IMR-90 (cell line): ENCODE measurements around the gene CDC25B. TPM values are rescaled to one million over a fixed set of nuclear protein-coding genes. Genes with fewer than 3 reads are reported as not detected.

Source experiments
- ATAC-seq: fragments of 200-7000 bp; cut with Tn5 transposase; 2 replicates; pipeline ENCODE4 v1.9.1; 2020; ENCODE audit warnings: low read depth, mild to moderate bottlenecking, moderate library complexity
- BruUV-seq: library from RNA; stranded (reverse); fragments of 400-500 nt; replicated peaks from 2 replicates; lab custom pipeline; 2021; lab: Mats Ljungman, UMichigan
- CTCF ChIA-PET: fragments of 300-600 bp; formaldehyde crosslinking; extraction: SDS; loops from one replicate; lab custom pipeline; 2021; ENCODE audit warnings: antibody characterized with exemption; lab: Yijun Ruan, JAX
- POLR2A ChIA-PET: fragments of 300-600 bp; sonication (Branson Sonifier 250); formaldehyde crosslinking; loops from one replicate; lab custom pipeline; 2022; ENCODE audit warnings: antibody characterized with exemption; ENCODE audit not compliant: unreplicated experiment; lab: Charles Lee
- DNase-seq: peaks from one replicate; pipeline ENCODE4 v3.0.0; 2013
- H2AFZ ChIP-seq: replicated peaks from 2 replicates; pipeline ENCODE3; 2013; ENCODE audit warnings: low read length, mild to moderate bottlenecking; ENCODE audit not compliant: poor library complexity
- H2AK5ac ChIP-seq: 2 replicates; pipeline ENCODE4 v1.6.1; 2013; ENCODE audit warnings: low read depth, low read length, inconsistent platforms
- H2AK9ac ChIP-seq: replicated peaks from 2 replicates; pipeline ENCODE3; 2013; ENCODE audit warnings: mild to moderate bottlenecking, low read depth, low read length, moderate library complexity; ENCODE audit not compliant: poor library complexity
- H2BK120ac ChIP-seq: 2 replicates; pipeline ENCODE4 v1.6.1; 2013; ENCODE audit warnings: low read depth, low read length, inconsistent platforms
- H2BK15ac ChIP-seq: 3 replicates; pipeline ENCODE4 v1.6.1; 2013; ENCODE audit warnings: low read depth, low read length, inconsistent platforms
- H2BK20ac ChIP-seq: 2 replicates; pipeline ENCODE4 v1.6.1; 2013; ENCODE audit warnings: low read depth, mild to moderate bottlenecking, inconsistent platforms, low read length, moderate library complexity
- H2BK5ac ChIP-seq: 2 replicates; pipeline ENCODE4 v1.6.1; 2013; ENCODE audit warnings: mild to moderate bottlenecking, low read depth, low read length, inconsistent platforms; ENCODE audit not compliant: poor library complexity, severe bottlenecking
- H3K14ac ChIP-seq: replicated peaks from 2 replicates; pipeline ENCODE4 v1.6.1; 2013; ENCODE audit warnings: low read depth, low read length, inconsistent platforms
- H3K18ac ChIP-seq: 2 replicates; pipeline ENCODE4 v1.6.1; 2013; ENCODE audit warnings: low read depth, low read length, control low read depth
- H3K23ac ChIP-seq: 2 replicates; pipeline ENCODE4 v1.6.1; 2013; ENCODE audit warnings: low read depth, low read length, inconsistent platforms
- H3K27ac ChIP-seq: 2 replicates; pipeline ENCODE4 v1.5.1; 2013; ENCODE audit warnings: mild to moderate bottlenecking, control low read depth, low read length; ENCODE audit not compliant: insufficient read depth
- H3K27me3 ChIP-seq: 2 replicates; pipeline ENCODE4 v1.6.1; 2013; ENCODE audit warnings: low read length; ENCODE audit not compliant: control insufficient read depth, insufficient read depth
- H3K36me3 ChIP-seq: 2 replicates; pipeline ENCODE4 v1.6.1; 2013; ENCODE audit warnings: low read length, mixed read lengths; ENCODE audit not compliant: control insufficient read depth, insufficient read depth
- H3K4ac ChIP-seq: 2 replicates; pipeline ENCODE4 v1.6.1; 2013; ENCODE audit warnings: low read depth, low read length, inconsistent platforms
- H3K4me1 ChIP-seq: 2 replicates; pipeline ENCODE4 v1.6.1; 2013; ENCODE audit warnings: low read length, mixed read lengths; ENCODE audit not compliant: control insufficient read depth, insufficient read depth
- H3K4me2 ChIP-seq: 2 replicates; pipeline ENCODE4 v1.6.1; 2013; ENCODE audit warnings: low read depth, mild to moderate bottlenecking, control low read depth, low read length, moderate library complexity
- H3K4me3 ChIP-seq: 2 replicates; pipeline ENCODE4 v1.5.1; 2013; ENCODE audit warnings: low read depth, mild to moderate bottlenecking, control low read depth, low read length, moderate library complexity; ENCODE audit not compliant: insufficient read depth
- H3K56ac ChIP-seq: 2 replicates; pipeline ENCODE4 v1.6.1; 2013; ENCODE audit warnings: low read length, inconsistent platforms; ENCODE audit not compliant: insufficient read depth; ENCODE audit errors: extremely low read depth
- H3K79me1 ChIP-seq, 2 experiments: 2 replicates each; pipeline ENCODE4 v1.6.1; 2013; ENCODE audit warnings: low read length in 2 of 2, inconsistent platforms in 1 of 2, low read depth in 1 of 2
- H3K9ac ChIP-seq: 2 replicates; pipeline ENCODE4 v1.6.1; 2013; ENCODE audit warnings: low read depth, low read length, control low read depth
- H3K9me1 ChIP-seq: 2 replicates; pipeline ENCODE4 v1.6.1; 2013; ENCODE audit warnings: low read length, inconsistent platforms; ENCODE audit not compliant: insufficient read depth
- H3K9me3 ChIP-seq: 2 replicates; pipeline ENCODE4 v1.6.1; 2013; ENCODE audit warnings: low read length; ENCODE audit not compliant: control insufficient read depth, insufficient read depth
- H4K20me1 ChIP-seq: 2 replicates; pipeline ENCODE4 v1.6.1; 2013; ENCODE audit warnings: low read length, inconsistent platforms; ENCODE audit not compliant: insufficient read depth
- H4K5ac ChIP-seq: 2 replicates; pipeline ENCODE4 v1.6.1; 2013; ENCODE audit warnings: mild to moderate bottlenecking, low read depth, low read length, control low read depth
- H4K8ac ChIP-seq, 2 experiments: 2 replicates each; pipeline ENCODE4 v1.6.1; 2013; ENCODE audit warnings: low read depth in 2 of 2, low read length in 2 of 2, control low read depth in 1 of 2, inconsistent platforms in 1 of 2
- H4K91ac ChIP-seq: 2 replicates; pipeline ENCODE4 v1.6.1; 2013; ENCODE audit warnings: low read depth, low read length, inconsistent platforms; ENCODE audit not compliant: insufficient read depth
- BHLHE40 ChIP-seq: fragments of 150-350 bp; IDR thresholded peaks from 2 replicates; pipeline ENCODE4 v1.6.1; 2016; ENCODE audit warnings: mild to moderate bottlenecking, low read depth, low read length
- CEBPB ChIP-seq: IDR thresholded peaks from 2 replicates; pipeline ENCODE4 v1.6.1; 2012; ENCODE audit warnings: low read depth, low read length, improper control_type of control experiment
- CHD1 ChIP-seq: IDR thresholded peaks from 2 replicates; pipeline ENCODE4 v1.6.1; 2012; ENCODE audit warnings: low read depth, low read length, improper control_type of control experiment
- FOS ChIP-seq: fragments of 150-350 bp; IDR thresholded peaks from 2 replicates; pipeline ENCODE4 v1.6.1; 2016; ENCODE audit warnings: low read depth, low read length
- MAFK ChIP-seq: IDR thresholded peaks from 2 replicates; pipeline ENCODE4 v1.6.1; 2012; ENCODE audit warnings: low read depth, low read length, improper control_type of control experiment
- MAZ ChIP-seq: IDR thresholded peaks from 2 replicates; pipeline ENCODE4 v1.6.1; 2012; ENCODE audit warnings: low read depth, mild to moderate bottlenecking, low read length, improper control_type of control experiment, moderate library complexity, borderline replicate concordance
- MXI1 ChIP-seq: IDR thresholded peaks from 2 replicates; pipeline ENCODE4 v1.6.1; 2012; ENCODE audit warnings: low read depth, mild to moderate bottlenecking, low read length, moderate library complexity, borderline replicate concordance
- NFE2L2 ChIP-seq: fragments of 150-350 bp; IDR thresholded peaks from 2 replicates; pipeline ENCODE4 v1.6.1; 2016; ENCODE audit warnings: low read depth, mild to moderate bottlenecking, low read length
- POLR2A ChIP-seq: IDR thresholded peaks from 2 replicates; pipeline ENCODE4 v1.6.1; 2012; ENCODE audit warnings: mild to moderate bottlenecking, low read depth, low read length
- RAD21 ChIP-seq: IDR thresholded peaks from 2 replicates; pipeline ENCODE4 v1.6.1; 2012; ENCODE audit warnings: low read length, improper control_type of control experiment
- RCOR1 ChIP-seq: IDR thresholded peaks from 2 replicates; pipeline ENCODE4 v1.6.1; 2012; ENCODE audit warnings: mild to moderate bottlenecking, low read length, improper control_type of control experiment; ENCODE audit not compliant: insufficient replicate concordance
- RFX5 ChIP-seq: IDR thresholded peaks from 2 replicates; pipeline ENCODE4 v1.8.0; 2012; ENCODE audit warnings: low read depth, mild to moderate bottlenecking, low read length, moderate library complexity
- SMC3 ChIP-seq: fragments of 150-350 bp; IDR thresholded peaks from 2 replicates; pipeline ENCODE4 v1.6.1; 2016; ENCODE audit warnings: low read depth, mild to moderate bottlenecking, antibody characterized with exemption, low read length, moderate library complexity
- WGBS, 2 experiments: methylation state at CpG; one replicate each; pipeline versions ENCODE4 v1.1.5 to v1.1.7; 2013; ENCODE audit warnings: missing lambda C conversion rate in 2 of 2; ENCODE audit not compliant: insufficient read length in 1 of 2; ENCODE audit errors: extremely low coverage in 2 of 2; 5-methylcytosine and 5-hydroxymethylcytosine counted together
- dilution Hi-C: fragments of 300-500 bp; cut with HindIII; formaldehyde crosslinking; loops from one replicate; pipeline ENCODE4 v1.14.3; 2018; ENCODE audit warnings: low sequenced_read_pairs; ENCODE audit not compliant: unreplicated experiment
- in situ Hi-C: fragments of 300-500 bp; cut with MboI; formaldehyde crosslinking; loops from 3 replicates; pipeline ENCODE4 v1.14.3; 2019; ENCODE audit warnings: low sequenced_read_pairs, inconsistent platforms, mixed read lengths
- intact Hi-C: fragments of 100-400 bp; cut with micrococcal nuclease; formaldehyde crosslinking; loops from 2 replicates; pipeline ENCODE4 v1.10.0; 2022
- polyA plus RNA-seq, 3 experiments: library from polyadenylated mRNA; depleted of rRNA; stranded (reverse); fragments of >200 nt; gene quantifications; 2 replicates each; pipeline ENCODE4 v1.2.3, GENCODE V29; 2012; ENCODE audit warnings: low replicate concordance in 1 of 3
- total RNA-seq: library from RNA; depleted of rRNA; stranded (reverse); fragments of >200 nt; gene quantifications from 2 replicates; pipeline ENCODE4 v1.2.3, GENCODE V29; 2012
- TF ChIP-seq, protein P1 (sequence below): fragments of 150-350 bp; IDR thresholded peaks from 2 replicates; pipeline ENCODE4 v1.6.1; 2017; ENCODE audit warnings: mild to moderate bottlenecking, antibody characterized with exemption, low read length, low read depth
- TF ChIP-seq, protein P2 (sequence below): fragments of 150-350 bp; IDR thresholded peaks from 2 replicates; pipeline ENCODE4 v1.6.1; 2016; ENCODE audit warnings: low read depth, mild to moderate bottlenecking, low read length, moderate library complexity, borderline replicate concordance
- TF ChIP-seq, protein P3 (sequence below): conservative IDR thresholded peaks from 2 replicates; pipeline ENCODE4 v1.5.1; 2012; ENCODE audit warnings: mild to moderate bottlenecking, low read depth, low read length, improper control_type of control experiment

CDC25B gene
- total and polyA plus RNA-seq, 2 of the 4 experiments (the other 2 are of a cell fraction): 14.5 to 50.5 TPM

DNA sequence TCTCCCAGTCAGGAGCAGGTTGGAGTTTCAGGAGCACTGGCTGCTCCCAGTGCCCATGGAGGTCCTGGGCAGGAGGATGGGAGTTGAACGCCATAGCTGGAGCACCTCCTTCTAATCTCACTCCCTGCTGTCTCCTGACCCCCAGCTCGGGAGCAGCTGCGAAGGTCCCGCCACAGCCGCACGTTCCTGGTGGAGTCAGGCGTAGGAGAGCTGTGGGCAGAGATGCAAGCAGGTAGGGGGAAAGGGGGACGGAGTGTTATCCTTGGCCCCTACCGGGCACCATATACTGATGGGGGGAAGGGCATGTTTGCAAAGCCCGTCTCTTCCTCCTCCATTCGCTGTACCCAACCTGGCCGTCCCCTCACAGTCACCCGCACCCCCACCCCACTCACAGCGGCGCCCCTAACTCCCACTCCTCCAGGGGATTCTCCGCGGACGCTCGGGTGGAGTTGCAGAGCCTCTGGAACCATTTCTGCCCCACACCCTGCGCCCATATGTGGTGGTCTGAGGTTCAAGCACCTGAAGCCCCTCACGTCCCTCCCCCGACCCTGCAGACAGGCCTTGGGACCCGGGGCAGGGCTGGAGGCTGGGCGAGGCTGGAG is 46.9 kb upstream of the CDC25B start:
- Histone ChIP-seq H3K27me3 (peaks cover 9% of the 10 kb centered on the region), H3K4ac (no peak overlapping the region), H4K5ac (no peak overlapping the region), H3K56ac (no peak overlapping the region), H4K91ac (no peak overlapping the region), H3K27ac (no peak overlapping the region), H3K9me1 (no peaks in the 10 kb centered on the region), H2BK20ac (no peak overlapping the region), H3K9ac (no peak overlapping the region), H3K4me2 (no peak overlapping the region), H4K8ac (no peak overlapping the region), H3K4me1 (no peaks in the 10 kb centered on the region), H2AK9ac (no peak overlapping the region), H3K4me3 (no peak overlapping the region), H2BK5ac (no peak overlapping the region), H2AK5ac (no peak overlapping the region), H2BK120ac (no peak overlapping the region), H2AFZ (no peak overlapping the region), H3K36me3 (peaks cover 2% of the 10 kb centered on the region), H3K14ac (no peak overlapping the region), H3K9me3 (no peaks in the 10 kb centered on the region), H3K79me1 (no peaks in the 10 kb centered on the region), H2BK15ac (no peak overlapping the region), H3K18ac (no peak overlapping the region), H3K23ac (no peak overlapping the region), H4K20me1 (0 out of 2 replicates have a peak, but pooled peaks cover 6% of the 10 kb centered on the region)
- ChIA-PET POLR2A (no interaction called here), CTCF (interaction anchor here (1.3 kb wide), 1 partner anchor 72 kb away, joined by 3 read pairs; no protein-coding TSS in a partner anchor)
- TF ChIP-seq NFE2L2 (no peak), CHD1 (no peak), CEBPB (no peak), RCOR1 (no peak), POLR2A (no peak), SMC3 (no peak), BHLHE40 (no peak), RAD21 (no peak), MXI1 (no peak), RFX5 (no peak), MAZ (no peak), FOS (no peak), MAFK (no peak)
- TF ChIP-seq, protein P1, sequence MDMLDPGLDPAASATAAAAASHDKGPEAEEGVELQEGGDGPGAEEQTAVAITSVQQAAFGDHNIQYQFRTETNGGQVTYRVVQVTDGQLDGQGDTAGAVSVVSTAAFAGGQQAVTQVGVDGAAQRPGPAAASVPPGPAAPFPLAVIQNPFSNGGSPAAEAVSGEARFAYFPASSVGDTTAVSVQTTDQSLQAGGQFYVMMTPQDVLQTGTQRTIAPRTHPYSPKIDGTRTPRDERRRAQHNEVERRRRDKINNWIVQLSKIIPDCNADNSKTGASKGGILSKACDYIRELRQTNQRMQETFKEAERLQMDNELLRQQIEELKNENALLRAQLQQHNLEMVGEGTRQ: no peak
- TF ChIP-seq, protein P2, sequence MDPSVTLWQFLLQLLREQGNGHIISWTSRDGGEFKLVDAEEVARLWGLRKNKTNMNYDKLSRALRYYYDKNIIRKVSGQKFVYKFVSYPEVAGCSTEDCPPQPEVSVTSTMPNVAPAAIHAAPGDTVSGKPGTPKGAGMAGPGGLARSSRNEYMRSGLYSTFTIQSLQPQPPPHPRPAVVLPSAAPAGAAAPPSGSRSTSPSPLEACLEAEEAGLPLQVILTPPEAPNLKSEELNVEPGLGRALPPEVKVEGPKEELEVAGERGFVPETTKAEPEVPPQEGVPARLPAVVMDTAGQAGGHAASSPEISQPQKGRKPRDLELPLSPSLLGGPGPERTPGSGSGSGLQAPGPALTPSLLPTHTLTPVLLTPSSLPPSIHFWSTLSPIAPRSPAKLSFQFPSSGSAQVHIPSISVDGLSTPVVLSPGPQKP: no peak
- TF ChIP-seq, protein P3, sequence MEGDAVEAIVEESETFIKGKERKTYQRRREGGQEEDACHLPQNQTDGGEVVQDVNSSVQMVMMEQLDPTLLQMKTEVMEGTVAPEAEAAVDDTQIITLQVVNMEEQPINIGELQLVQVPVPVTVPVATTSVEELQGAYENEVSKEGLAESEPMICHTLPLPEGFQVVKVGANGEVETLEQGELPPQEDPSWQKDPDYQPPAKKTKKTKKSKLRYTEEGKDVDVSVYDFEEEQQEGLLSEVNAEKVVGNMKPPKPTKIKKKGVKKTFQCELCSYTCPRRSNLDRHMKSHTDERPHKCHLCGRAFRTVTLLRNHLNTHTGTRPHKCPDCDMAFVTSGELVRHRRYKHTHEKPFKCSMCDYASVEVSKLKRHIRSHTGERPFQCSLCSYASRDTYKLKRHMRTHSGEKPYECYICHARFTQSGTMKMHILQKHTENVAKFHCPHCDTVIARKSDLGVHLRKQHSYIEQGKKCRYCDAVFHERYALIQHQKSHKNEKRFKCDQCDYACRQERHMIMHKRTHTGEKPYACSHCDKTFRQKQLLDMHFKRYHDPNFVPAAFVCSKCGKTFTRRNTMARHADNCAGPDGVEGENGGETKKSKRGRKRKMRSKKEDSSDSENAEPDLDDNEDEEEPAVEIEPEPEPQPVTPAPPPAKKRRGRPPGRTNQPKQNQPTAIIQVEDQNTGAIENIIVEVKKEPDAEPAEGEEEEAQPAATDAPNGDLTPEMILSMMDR: no peak
- ATAC-seq: no peak
- WGBS, 2 experiments: 35% methylated on average over 2 of the region's 24 CpGs; no CpG with 5 or more reads in 1 of the 2 experiments
- dilution Hi-C loops: no loop called here
- intact Hi-C loops: no loop called here
- no peak for DNase-seq
- no TSS peak for BruUV-seq
- in situ Hi-C loops: no loop called here
